GM12873 (cell line): Measurements from ENCODE around the gene SPTB.

Source experiments
- TF ChIP-seq, protein P1 (sequence below): IDR thresholded peaks from 2 replicates; pipeline ENCODE4 v1.5.1; 2012; ENCODE audit warnings: low read depth, mild to moderate bottlenecking, moderate library complexity, low read length, control low read depth; ENCODE audit not compliant: insufficient read depth; ENCODE audit errors: missing control alignments

Gene SPTB

DNA sequence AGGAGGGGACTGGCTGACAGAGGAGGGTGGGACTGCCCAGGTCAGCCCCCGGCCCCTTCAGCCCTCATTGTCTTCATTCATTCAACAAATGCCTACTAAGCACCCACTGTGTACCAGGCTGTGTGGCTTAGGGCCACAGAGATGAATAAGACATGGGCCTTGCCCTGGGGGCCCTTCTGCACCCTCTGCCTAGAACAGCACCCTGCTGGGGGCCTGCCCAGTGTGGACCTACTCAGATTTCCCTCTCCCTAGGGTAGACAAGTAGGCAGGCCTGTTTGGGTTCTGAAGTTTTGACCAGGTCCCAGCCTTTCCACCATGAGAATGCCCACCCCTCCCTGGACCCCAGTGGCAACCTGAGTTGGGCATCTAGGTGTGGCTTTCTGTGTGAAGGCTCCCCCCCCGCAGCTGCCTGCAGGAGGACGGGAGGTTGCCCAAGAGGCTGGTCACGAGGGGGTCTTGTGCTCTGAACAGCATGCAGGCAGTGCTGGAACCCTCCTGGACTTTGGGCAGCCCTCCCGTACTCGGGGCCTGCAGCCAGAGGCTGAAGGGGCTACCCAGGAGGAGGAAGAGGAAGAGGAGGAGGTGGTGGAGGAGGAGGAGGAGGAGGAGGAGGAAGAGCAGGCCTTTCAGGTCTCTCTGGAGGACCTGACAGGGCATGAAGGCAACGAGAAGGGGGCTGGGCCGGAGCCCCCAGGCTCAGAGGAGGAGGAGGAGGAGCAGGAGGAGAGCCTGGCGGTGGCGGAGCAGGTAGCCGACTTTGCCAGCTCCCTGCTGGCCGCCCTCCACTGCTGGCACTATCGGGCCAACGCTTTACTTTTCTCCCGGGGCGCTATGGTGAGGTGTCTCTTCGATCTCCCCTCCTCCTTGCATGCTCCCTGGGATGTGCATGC, 142.1 kb downstream of the SPTB start:
- TF ChIP-seq, protein P1, sequence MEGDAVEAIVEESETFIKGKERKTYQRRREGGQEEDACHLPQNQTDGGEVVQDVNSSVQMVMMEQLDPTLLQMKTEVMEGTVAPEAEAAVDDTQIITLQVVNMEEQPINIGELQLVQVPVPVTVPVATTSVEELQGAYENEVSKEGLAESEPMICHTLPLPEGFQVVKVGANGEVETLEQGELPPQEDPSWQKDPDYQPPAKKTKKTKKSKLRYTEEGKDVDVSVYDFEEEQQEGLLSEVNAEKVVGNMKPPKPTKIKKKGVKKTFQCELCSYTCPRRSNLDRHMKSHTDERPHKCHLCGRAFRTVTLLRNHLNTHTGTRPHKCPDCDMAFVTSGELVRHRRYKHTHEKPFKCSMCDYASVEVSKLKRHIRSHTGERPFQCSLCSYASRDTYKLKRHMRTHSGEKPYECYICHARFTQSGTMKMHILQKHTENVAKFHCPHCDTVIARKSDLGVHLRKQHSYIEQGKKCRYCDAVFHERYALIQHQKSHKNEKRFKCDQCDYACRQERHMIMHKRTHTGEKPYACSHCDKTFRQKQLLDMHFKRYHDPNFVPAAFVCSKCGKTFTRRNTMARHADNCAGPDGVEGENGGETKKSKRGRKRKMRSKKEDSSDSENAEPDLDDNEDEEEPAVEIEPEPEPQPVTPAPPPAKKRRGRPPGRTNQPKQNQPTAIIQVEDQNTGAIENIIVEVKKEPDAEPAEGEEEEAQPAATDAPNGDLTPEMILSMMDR: no peak

DNA sequence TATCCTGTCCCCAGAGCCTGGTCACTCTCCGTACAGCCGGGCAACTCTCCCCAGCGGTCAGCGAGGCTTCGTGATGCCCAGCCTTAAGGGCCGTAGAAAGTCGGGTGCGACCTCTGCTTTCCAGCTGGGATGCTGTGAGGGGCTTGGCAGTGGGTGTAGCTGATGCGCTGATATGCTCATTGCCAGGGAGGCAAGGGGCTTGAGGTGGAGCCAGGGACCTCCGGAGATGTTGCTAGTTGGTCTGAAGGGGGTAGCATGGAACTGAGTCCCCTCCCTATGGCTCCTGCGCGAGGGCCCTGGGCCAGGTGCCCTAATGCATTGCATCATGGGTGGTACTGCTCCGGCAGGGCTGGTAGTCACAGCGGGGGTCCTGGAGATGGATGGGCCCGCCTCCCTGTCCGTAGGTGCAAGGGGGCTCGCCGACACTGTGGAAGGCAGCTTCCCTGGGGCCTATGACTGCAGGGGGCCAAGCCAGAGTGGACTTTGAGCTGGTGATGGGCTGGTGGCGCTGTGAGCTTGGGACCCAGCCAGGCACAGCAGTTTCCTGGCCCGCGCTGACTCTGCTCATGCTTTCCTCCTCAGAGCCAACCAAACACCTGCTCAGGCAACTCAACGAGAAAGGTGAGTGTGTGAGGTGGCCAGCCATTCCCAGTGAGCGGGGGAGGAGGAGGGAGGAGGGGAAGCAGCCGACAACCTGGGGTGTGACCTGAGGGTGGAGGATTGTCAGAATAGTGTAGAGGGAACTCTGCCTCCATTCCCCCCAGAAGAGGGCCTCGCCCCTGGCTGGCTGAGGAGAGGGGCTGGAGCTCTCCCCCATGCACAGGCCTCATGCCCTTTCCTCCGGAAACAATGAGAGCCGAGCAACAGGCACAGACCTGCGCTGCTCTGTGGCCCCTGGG, 143.2 kb downstream of the SPTB start:
- TF ChIP-seq, protein P1: no peak

DNA sequence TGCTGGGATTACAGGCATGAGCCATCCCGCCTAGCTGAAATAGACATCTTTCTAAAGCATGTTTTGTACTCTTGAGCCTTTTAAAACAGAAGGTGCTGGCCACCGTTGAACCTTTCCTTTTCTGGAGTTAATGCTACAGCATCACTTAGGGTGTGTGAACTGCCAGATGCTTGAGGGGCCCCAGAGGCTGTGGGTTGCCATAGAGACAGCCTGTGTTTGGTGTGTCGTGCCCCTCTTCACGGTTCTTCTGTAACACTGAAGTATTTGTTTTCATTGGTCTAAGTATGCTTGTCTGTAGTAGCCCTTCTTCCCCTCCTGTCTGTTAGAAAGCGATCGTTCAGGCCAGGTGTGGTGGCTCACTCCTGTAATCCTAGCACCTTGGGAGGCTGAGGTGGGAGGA, 144.7 kb downstream of the SPTB start:
- TF ChIP-seq, protein P1: no peak

DNA sequence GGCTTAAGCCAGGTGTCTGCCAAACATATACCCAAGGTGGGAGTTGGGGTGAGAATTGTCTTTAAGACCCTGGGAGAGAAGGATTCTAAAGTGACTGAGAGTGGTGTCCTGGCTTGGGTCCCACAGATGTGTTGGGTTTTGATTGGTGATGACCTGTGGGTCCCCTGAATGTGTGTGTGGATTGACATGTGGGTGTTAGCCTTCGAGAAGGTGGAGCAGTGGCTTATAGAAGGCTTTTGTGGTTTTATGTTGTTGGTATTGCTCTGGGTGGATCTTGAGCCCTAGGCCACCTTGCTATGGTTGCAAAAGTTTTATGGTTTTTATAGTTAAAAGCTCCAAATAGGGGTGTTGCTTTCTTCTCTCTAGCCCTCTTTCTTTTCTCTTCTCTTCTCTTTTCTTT, 145.8 kb downstream of the SPTB start:
- TF ChIP-seq, protein P1: no peak

DNA sequence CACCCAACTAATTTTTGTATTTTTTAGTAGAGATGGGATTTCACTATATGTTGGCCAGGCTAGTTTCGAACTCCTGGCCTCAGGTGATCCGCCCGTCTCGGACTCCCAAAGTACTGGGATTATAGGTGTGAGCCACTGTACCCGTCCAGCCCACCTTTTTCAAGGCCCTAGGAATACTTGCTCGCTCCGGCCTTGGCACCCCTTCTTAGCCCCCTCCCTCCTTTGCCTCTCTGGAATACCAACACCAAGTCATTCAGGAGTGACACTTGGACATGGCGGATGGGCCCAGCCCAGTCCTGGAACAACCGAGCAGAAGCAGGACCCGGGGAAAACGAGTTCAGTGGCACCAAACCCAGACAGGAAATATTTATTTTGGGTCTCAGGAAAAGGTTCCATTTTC, 146.4 kb downstream of the SPTB start:
- TF ChIP-seq, protein P1: no peak

DNA sequence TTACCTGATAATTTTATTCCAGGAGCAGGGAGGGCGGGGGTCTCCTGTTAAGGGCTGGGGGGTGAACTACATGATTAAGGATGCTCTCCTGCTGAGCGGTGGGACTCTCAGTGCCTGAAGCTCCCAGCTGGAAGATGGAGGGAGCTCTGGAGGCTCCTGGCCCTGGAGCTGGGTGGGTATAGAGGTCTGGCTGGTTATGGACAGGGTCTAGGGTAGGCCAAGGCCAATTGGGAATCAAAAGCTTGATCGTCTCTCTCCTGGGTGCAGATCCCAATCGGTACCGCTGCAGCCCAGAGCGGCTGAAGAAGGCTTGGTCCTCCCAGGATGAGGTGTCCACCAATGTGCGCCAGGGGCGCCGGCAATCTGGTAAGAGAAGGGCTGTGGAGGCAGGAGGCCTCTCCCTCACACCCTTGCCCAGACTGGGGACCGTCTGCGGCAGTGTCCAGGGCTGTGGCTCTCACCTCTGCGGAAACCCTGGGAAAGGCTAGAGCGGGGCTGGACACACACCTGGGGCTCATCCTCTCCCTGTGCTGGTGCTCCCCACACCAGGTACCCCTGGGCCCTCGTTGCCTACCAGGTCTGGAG, 147.1 kb downstream of the SPTB start:
- TF ChIP-seq, protein P1: no peak

DNA sequence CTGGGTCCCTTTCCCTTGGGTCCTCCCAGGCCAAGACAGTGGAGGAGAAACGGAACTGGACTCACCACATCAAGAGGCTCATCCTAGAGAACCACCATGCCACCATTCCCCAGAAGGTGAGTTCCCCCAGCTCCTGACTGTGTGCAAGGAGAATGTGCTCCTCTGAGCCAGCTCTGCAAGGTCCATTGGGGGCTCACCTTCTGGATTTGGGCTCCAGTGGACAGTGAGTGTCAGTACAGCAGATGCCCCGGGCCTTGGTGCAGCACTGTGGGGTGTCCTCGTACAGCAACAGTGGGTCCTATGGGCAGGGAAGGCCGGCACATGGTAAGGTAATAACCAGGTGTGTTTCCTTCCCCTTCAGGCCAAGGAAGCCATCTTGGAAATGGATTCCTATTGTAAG, 147.6 kb downstream of the SPTB start:
- TF ChIP-seq, protein P1: no peak
